AG04449 (cell line): ENCODE data around the gene SHISA3.

Experiments used
- CTCF ChIA-PET: fragments of 350-600 bp; formaldehyde crosslinking; extraction: SDS; loops from one replicate; lab custom pipeline; 2021; ENCODE audit warnings: antibody characterized with exemption; lab: Yijun Ruan, JAX
- POLR2A ChIA-PET: fragments of 400-600, 350-600 bp; formaldehyde crosslinking; extraction: SDS; loops from one replicate; lab custom pipeline; 2020; ENCODE audit warnings: antibody characterized with exemption, inconsistent platforms; lab: Yijun Ruan, JAX
- DNase-seq: peaks from one replicate; pipeline ENCODE4 v3.0.0-alpha.2; 2010; ENCODE audit warnings: low read depth, low spot score
- H3K4me3 ChIP-seq: 2 replicates; pipeline ENCODE4 v1.5.1; 2011; ENCODE audit warnings: low read depth, mild to moderate bottlenecking, control low read depth, low read length
- CTCF ChIP-seq: IDR thresholded peaks from one replicate; pipeline ENCODE4 v1.5.1; 2011; ENCODE audit warnings: mild to moderate bottlenecking, moderate library complexity, low read length, control low read depth, inconsistent platforms; ENCODE audit not compliant: insufficient read depth; ENCODE audit errors: missing control alignments

SHISA3 gene

DNA sequence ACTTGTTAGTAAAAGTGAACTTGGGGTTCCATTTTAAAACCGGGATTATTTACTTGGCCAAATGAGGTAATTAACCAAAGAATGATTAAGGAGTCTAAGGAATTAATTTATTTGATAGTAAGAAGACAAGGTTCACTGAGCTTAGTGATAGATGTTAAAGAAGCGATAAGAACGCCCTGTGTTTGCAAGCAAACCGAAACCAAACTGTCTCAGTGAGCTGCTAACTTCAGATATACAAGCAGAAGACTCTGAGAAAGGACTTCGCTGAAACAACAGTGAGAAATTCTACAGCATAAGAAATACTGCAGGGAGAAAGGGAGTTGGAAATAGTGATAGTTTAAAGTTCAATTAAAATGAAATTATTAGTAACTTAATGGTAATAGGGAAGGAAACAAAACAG is 37.6 kb upstream of the SHISA3 start:
- H3K4me3 ChIP-seq: no peak overlapping the region
- TF ChIP-seq CTCF: no peak
- CTCF ChIA-PET: no interaction called here
- DNase-seq: no peak
- POLR2A ChIA-PET: no interaction called here

DNA sequence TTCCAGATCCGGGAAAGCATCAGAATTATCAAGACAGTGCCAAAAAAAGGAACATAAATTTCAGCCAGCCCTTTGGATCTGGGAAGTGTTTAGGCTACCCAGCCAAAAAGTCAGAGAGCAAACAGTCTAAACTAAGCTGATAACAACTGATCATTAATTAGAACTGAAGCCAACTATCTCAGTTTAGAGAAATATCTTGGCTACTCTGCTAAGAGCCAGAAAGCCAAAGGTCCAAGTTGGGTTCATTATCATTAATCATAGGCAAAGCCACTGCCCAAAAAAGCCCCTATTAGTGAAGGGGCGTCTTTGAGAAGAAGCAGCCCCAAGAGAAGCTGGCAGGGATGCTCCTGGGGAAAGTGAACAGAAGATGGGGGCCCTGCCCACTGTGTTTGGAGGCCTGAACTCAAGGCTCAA is 37.0 kb upstream of the SHISA3 start:
- CTCF ChIA-PET: no interaction called here
- no peak overlapping the region for H3K4me3 ChIP-seq
- no peak for DNase-seq
- POLR2A ChIA-PET: no interaction called here
- no peak for TF ChIP-seq CTCF

DNA sequence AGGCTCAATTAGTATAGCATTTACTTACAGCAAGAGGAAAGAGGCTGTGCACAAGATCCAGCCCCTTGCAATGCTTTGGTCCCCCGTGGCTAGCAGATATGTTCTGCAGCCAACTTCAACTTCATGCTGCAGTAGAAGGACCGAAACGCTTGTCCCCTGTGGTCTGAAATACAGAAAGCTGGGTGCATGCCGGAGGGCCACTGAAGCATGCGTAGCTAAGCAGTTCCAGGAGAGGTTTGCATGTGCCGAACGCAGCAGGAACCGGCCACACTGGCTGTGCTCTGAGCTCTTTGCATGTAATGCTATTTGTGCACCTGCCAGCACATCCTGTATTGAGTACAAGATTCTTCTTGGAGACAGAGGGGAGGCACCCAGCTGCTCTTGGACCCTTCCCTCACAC is 35.8 kb upstream of the SHISA3 start:
- TF ChIP-seq CTCF: no peak
- H3K4me3 ChIP-seq: no peak overlapping the region
- ChIA-PET POLR2A (no interaction called here), CTCF (no interaction called here)
- no peak for DNase-seq

DNA sequence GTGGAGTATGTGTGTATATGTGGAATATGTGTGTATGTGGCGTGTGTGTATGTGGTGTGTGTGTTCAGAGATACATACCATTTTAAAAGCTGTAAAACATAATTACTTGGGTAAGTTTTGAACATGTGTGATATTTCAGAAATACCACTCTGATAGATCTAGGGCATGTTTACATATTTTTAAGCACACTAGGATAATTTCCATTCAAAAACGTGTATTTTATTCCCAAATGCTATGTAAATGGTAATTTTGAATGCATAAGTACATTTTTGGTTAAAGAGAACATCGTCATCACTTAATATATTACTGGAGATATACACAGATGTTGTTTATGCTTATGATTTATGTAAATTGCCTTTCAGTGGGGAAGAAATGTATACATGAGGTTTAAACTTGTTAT is 34.7 kb upstream of the SHISA3 start:
- DNase-seq: no peak
- ChIA-PET POLR2A (no interaction called here), CTCF (no interaction called here)
- no peak for TF ChIP-seq CTCF
- H3K4me3 ChIP-seq: no peak overlapping the region

DNA sequence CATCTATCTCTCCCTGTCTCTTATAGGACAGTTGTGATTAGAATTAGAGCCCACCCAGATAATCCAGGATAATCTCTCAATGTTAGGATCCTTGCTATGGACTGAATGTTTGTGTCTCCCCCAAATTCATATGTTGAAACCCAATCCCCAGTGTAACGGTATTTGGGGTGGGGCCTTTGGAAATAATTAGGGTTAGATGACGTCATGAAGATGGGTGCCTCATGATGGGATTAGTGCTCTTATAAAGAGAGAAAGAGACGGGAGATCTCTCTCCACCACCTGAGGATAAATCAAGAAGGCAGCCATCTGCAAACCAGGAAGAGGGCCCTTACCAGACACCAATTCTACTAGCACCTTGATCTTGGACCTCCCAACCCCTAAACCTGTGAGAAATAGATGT is 33.7 kb upstream of the SHISA3 start:
- POLR2A ChIA-PET: no interaction called here
- CTCF ChIA-PET: no interaction called here

GRCh38 chr4:42364266-42365053 is 32.8 kb upstream of the SHISA3 start:
- TF ChIP-seq CTCF: no peak
- POLR2A ChIA-PET: no interaction called here
- no peak overlapping the region for H3K4me3 ChIP-seq
- CTCF ChIA-PET: no interaction called here
- no peak for DNase-seq

More for the DNA sequence above, 33.7 kb upstream of the SHISA3 start:
- no peak for TF ChIP-seq CTCF
- no peak overlapping the region for H3K4me3 ChIP-seq
- DNase-seq: no peak
